Skeletal muscle tissue (tissue), 5 donors: ENCODE data around the gene MZF1. TPM values are rescaled to one million over a fixed set of nuclear protein-coding genes. Genes with fewer than 3 reads are reported as not detected.

Experiments
- H3K27ac ChIP-seq: one replicate; pipeline ENCODE4 v1.7.0; 2013; ENCODE audit warnings: mild to moderate bottlenecking, low read depth, low read length, inconsistent platforms
- H3K27me3 ChIP-seq, 3 donors: one replicate each; pipeline ENCODE4 v1.7.0; 2013; ENCODE audit warnings: low read length in 3 of 3; ENCODE audit not compliant: control insufficient read depth in 3 of 3, insufficient read depth in 3 of 3
- H3K36me3 ChIP-seq, 3 donors: one replicate each; pipeline ENCODE4 v1.7.0; 2013; ENCODE audit warnings: low read length in 3 of 3; ENCODE audit not compliant: control insufficient read depth in 3 of 3, insufficient read depth in 3 of 3
- H3K4me1 ChIP-seq, 3 donors: one replicate each; pipeline ENCODE4 v1.7.0; 2013; ENCODE audit warnings: low read length in 3 of 3, mild to moderate bottlenecking in 3 of 3; ENCODE audit not compliant: control insufficient read depth in 3 of 3, insufficient read depth in 3 of 3
- H3K4me3 ChIP-seq, 3 donors: one replicate each; pipeline ENCODE4 v1.7.0; 2013; ENCODE audit warnings: low read length in 3 of 3
- H3K9ac ChIP-seq, 3 donors: one replicate each; pipeline ENCODE4 v1.7.0; 2013; ENCODE audit warnings: low read length in 3 of 3, mild to moderate bottlenecking in 3 of 3, moderate library complexity in 2 of 3, low read depth in 1 of 3
- H3K9me3 ChIP-seq, 3 donors: one replicate each; pipeline ENCODE4 v1.7.0; 2013; ENCODE audit warnings: low read length in 3 of 3; ENCODE audit not compliant: control insufficient read depth in 3 of 3
- small RNA-seq: library from RNA; depleted of rRNA; stranded (forward); fragments of <200 nt; gene quantifications from one replicate; pipeline ENCODE3, GENCODE V24; 2014
- total RNA-seq: library from RNA; depleted of rRNA; stranded (reverse); fragments of >200 nt; gene quantifications from one replicate; pipeline ENCODE4 v1.2.3, GENCODE V29; 2014
- donor health status: Osteomylitis.

MZF1 gene
- total RNA-seq, 1 donor from 2014 or later, result 6.8 TPM

GRCh38 chr19:58513213-58513693 is 59.9 kb downstream of the MZF1 start:
- H3K4me3 ChIP-seq, result no peak overlapping the region
- H3K9me3 ChIP-seq, result no peaks in the 10 kb centered on the region
- H3K4me1 ChIP-seq, result peaks cover 29 to 35% (median 31%) of the 10 kb centered on the region in 3 donors
- no peak overlapping the region for H3K27ac ChIP-seq
- peaks cover 12 to 18% (median 17%) of the 10 kb centered on the region in 3 donors for H3K36me3 ChIP-seq
- peak overlapping the region in 1 of 3 donors; percentile 56 for H3K9ac ChIP-seq
- no peaks in the 10 kb centered on the region for H3K27me3 ChIP-seq

Small RNAs within 50 kb of the gene (small RNA-seq; reads per million reads assigned to genes)
- 0.16 reads per million for gene MIR6807
- not detected for gene RN7SL525P

Other genes starting within 250 kb of the MZF1 start
- 2.6 TPM for gene ZSCAN22, start 246.3 kb downstream of the MZF1 start, total RNA-seq
- gene A1BG, start 219.8 kb downstream of the MZF1 start, total RNA-seq, result under 0.01 TPM
- gene ZNF497, start 210.6 kb downstream of the MZF1 start, total RNA-seq, result 2.1 TPM
- 0.52 TPM for gene ZNF837, start 192.3 kb downstream of the MZF1 start, total RNA-seq
- gene RPS5, start 186.1 kb downstream of the MZF1 start, total RNA-seq, result 3,737 TPM
- not detected for gene RNF225, start 177.7 kb downstream of the MZF1 start, total RNA-seq
- 8.4 TPM for gene ZNF584, start 164.7 kb downstream of the MZF1 start, total RNA-seq
- gene ZNF132, start 133.2 kb downstream of the MZF1 start, total RNA-seq, result 9.9 TPM
- gene ZNF324B, start 121.7 kb downstream of the MZF1 start, total RNA-seq, result 5.7 TPM
- gene ZNF324, start 106.3 kb downstream of the MZF1 start, total RNA-seq, result 9.9 TPM
- gene ZNF446, start 97.0 kb downstream of the MZF1 start, total RNA-seq, result 3.1 TPM
- 3.1 TPM for gene SLC27A5, start 61.3 kb downstream of the MZF1 start, total RNA-seq
- gene ZBTB45, start 53.5 kb downstream of the MZF1 start, total RNA-seq, result 3.7 TPM
- 277 TPM for gene TRIM28, start 29.3 kb downstream of the MZF1 start, total RNA-seq
- gene CHMP2A, start 18.2 kb downstream of the MZF1 start, total RNA-seq, result 68.9 TPM
- 73.6 TPM for gene UBE2M, start 14.7 kb downstream of the MZF1 start, total RNA-seq